ENCODE data around the gene THRB.

The THRB gene

GRCh38 chr3:24505691-24506550 lies 11.3 kb upstream of the THRB start:
- H3K9me3 ChIP-seq (ENCODE audit: control insufficient read depth, insufficient read depth, low read length) = no peaks in the 10 kb centered on the region
- no peak overlapping the region for H3K9ac ChIP-seq (ENCODE audit: low read depth, low read length)
- peaks cover 6% of the 10 kb centered on the region for H3K4me1 ChIP-seq (ENCODE audit: insufficient read depth, low read length)
- H3K36me3 ChIP-seq (ENCODE audit: insufficient read depth, low read length) = no peaks in the 10 kb centered on the region

GRCh38 chr3:24504772-24505171 lies 10.1 kb upstream of the THRB start:
- no peaks in the 10 kb centered on the region for H3K9me3 ChIP-seq (ENCODE audit: control insufficient read depth, insufficient read depth, low read length)
- H3K36me3 ChIP-seq (ENCODE audit: insufficient read depth, low read length) = no peaks in the 10 kb centered on the region
- H3K4me1 ChIP-seq (ENCODE audit: insufficient read depth, low read length) = peaks cover 6% of the 10 kb centered on the region
- no peak overlapping the region for H3K9ac ChIP-seq (ENCODE audit: low read depth, low read length)

DNA sequence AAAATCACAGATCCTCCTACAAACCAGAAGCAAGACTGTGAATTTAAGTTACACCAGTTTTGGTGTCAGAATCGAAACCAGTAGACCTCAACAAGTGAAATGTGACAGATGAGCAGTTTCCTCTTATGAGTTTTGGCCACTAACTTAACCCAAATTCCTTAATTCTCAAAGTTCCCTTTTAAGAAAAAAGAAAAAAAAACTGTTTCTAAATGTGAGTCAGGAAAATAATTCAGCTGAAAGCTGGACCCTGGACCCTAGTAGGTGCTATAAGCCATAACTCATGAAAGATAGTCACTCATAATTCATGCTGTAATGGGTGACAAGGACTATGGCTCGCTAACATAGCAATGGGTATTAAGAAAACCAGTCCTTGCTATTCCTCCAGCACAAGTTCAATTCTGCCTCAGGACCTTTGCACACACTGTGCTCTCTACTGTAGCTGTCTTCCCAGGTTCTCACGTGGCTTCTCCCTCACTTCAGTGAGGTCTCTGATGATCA lies 9.0 kb upstream of the THRB start:
- H3K9ac ChIP-seq (ENCODE audit: low read depth, low read length) = no peak overlapping the region
- H3K4me1 ChIP-seq (ENCODE audit: insufficient read depth, low read length) = peaks cover 14% of the 10 kb centered on the region
- H3K9me3 ChIP-seq (ENCODE audit: control insufficient read depth, insufficient read depth, low read length) = no peaks in the 10 kb centered on the region
- H3K36me3 ChIP-seq (ENCODE audit: insufficient read depth, low read length) = no peaks in the 10 kb centered on the region

DNA sequence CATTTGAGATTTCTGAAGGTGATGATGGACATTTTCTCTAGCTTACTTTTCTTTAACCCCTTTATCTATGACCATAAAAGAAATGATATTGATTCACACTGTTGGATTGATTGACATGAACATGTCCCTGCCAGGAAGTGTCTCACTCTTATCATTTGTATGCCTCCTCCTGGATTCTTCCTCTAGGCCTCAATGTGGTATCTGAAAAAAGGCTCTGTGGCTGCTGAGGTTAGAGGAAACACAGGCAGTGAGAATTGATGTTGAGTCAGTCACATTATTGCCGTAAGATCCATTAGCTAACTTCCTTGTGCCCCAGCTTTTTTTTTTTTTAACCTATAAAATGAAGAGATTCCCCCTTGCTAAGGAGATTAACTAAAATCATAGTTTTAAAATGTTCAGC lies 8.0 kb upstream of the THRB start:
- Histone ChIP-seq H3K9me3 (ENCODE audit: control insufficient read depth, insufficient read depth, low read length) (no peaks in the 10 kb centered on the region), H3K9ac (ENCODE audit: low read depth, low read length) (no peak overlapping the region), H3K36me3 (ENCODE audit: insufficient read depth, low read length) (no peaks in the 10 kb centered on the region), H3K4me1 (ENCODE audit: insufficient read depth, low read length) (peaks cover 21% of the 10 kb centered on the region)

DNA sequence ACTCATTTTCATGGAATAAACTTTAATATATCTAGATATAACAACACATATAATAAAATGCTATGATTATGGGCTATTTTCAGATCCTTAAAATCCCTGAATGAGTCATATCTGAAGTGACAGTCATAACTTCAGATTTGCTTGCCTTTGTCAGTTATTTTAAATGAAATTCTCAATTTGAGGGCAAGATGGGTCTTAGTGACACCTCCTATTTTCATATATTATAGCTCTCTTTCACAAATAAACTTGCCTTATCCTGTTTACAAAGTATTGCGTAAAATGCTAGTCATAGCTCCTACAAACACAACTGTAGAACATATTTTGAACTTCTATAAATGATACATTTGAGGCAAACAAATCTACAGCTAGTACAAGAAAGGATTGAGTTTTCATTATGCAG lies 6.2 kb upstream of the THRB start:
- Histone ChIP-seq H3K9ac (ENCODE audit: low read depth, low read length) (no peak overlapping the region), H3K36me3 (ENCODE audit: insufficient read depth, low read length) (no peaks in the 10 kb centered on the region), H3K9me3 (ENCODE audit: control insufficient read depth, insufficient read depth, low read length) (no peaks in the 10 kb centered on the region), H3K4me1 (ENCODE audit: insufficient read depth, low read length) (peaks cover 29% of the 10 kb centered on the region)

- H3K4me1 ChIP-seq (ENCODE audit: insufficient read depth, low read length) = peaks cover 29% of the 10 kb centered on the region
- no peaks in the 10 kb centered on the region for H3K36me3 ChIP-seq (ENCODE audit: insufficient read depth, low read length)
- H3K9ac ChIP-seq (ENCODE audit: low read depth, low read length) = no peak overlapping the region
- no peaks in the 10 kb centered on the region for H3K9me3 ChIP-seq (ENCODE audit: control insufficient read depth, insufficient read depth, low read length)
These were observed 5.3 kb upstream of the THRB start for GRCh38 chr3:24499991-24500390.

- Histone ChIP-seq H3K36me3 (ENCODE audit: insufficient read depth, low read length) (no peaks in the 10 kb centered on the region), H3K9me3 (ENCODE audit: control insufficient read depth, insufficient read depth, low read length) (no peaks in the 10 kb centered on the region), H3K9ac (ENCODE audit: low read depth, low read length) (no peak overlapping the region), H3K4me1 (ENCODE audit: insufficient read depth, low read length) (peaks cover 29% of the 10 kb centered on the region)
These were observed 4.1 kb upstream of the THRB start for GRCh38 chr3:24498796-24499195.

DNA sequence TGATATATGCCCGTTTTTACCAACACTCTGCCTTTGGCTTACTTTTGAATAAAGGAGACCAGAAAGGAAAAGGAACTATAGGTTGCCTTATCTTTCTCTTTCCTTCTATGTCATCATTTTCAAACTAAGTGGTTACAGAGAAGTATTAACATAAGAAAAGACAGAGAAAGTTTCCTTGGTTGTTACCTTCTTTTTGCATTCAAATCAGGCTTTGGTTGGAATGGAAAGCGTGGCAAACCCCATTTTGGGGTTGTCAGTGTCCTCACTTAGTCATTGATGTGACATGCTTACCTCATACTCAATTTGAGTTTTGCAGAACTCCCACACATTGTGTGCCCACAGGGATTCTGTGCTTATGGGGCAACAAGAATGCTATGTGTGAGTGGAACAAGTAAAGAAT lies 3.7 kb upstream of the THRB start:
- Histone ChIP-seq H3K9me3 (ENCODE audit: control insufficient read depth, insufficient read depth, low read length) (no peaks in the 10 kb centered on the region), H3K9ac (ENCODE audit: low read depth, low read length) (no peak overlapping the region), H3K36me3 (ENCODE audit: insufficient read depth, low read length) (no peaks in the 10 kb centered on the region), H3K4me1 (ENCODE audit: insufficient read depth, low read length) (peaks cover 29% of the 10 kb centered on the region)

GRCh38 chr3:24497942-24498341 lies 3.3 kb upstream of the THRB start:
- Histone ChIP-seq H3K9ac (ENCODE audit: low read depth, low read length) (no peak overlapping the region), H3K36me3 (ENCODE audit: insufficient read depth, low read length) (no peaks in the 10 kb centered on the region), H3K4me1 (ENCODE audit: insufficient read depth, low read length) (peaks cover 29% of the 10 kb centered on the region), H3K9me3 (ENCODE audit: control insufficient read depth, insufficient read depth, low read length) (no peaks in the 10 kb centered on the region)

GRCh38 chr3:24496529-24497482 lies 2.2 kb upstream of the THRB start:
- H3K9me3 ChIP-seq (ENCODE audit: control insufficient read depth, insufficient read depth, low read length) = no peaks in the 10 kb centered on the region
- peaks cover 36% of the 10 kb centered on the region for H3K4me1 ChIP-seq (ENCODE audit: insufficient read depth, low read length)
- peak overlapping the region; percentile 79; the same call in 1 of the 2 replicates for H3K9ac ChIP-seq (ENCODE audit: low read depth, low read length)
- H3K36me3 ChIP-seq (ENCODE audit: insufficient read depth, low read length) = no peaks in the 10 kb centered on the region

GRCh38 chr3:24495326-24495994 lies 810 bp upstream of the THRB start:
- peaks cover 40% of the 10 kb centered on the region for H3K4me1 ChIP-seq (ENCODE audit: insufficient read depth, low read length)
- no peaks in the 10 kb centered on the region for H3K9me3 ChIP-seq (ENCODE audit: control insufficient read depth, insufficient read depth, low read length)
- H3K9ac ChIP-seq (ENCODE audit: low read depth, low read length) = peak overlapping the region; percentile 79
- H3K36me3 ChIP-seq (ENCODE audit: insufficient read depth, low read length) = no peaks in the 10 kb centered on the region

- Histone ChIP-seq H3K9ac (ENCODE audit: low read depth, low read length) (peak overlapping the region; percentile 79), H3K9me3 (ENCODE audit: control insufficient read depth, insufficient read depth, low read length) (no peaks in the 10 kb centered on the region), H3K4me1 (ENCODE audit: insufficient read depth, low read length) (peaks cover 35% of the 10 kb centered on the region), H3K36me3 (ENCODE audit: insufficient read depth, low read length) (no peaks in the 10 kb centered on the region)
These were observed 668 bp downstream of the THRB start for GRCh38 chr3:24493746-24494617.

GRCh38 chr3:24492971-24493551 lies 1.6 kb downstream of the THRB start:
- Histone ChIP-seq H3K9ac (ENCODE audit: low read depth, low read length) (0 out of 2 replicates have a peak overlapping the region, but pooled peaks have one; percentile 79), H3K9me3 (ENCODE audit: control insufficient read depth, insufficient read depth, low read length) (no peaks in the 10 kb centered on the region), H3K36me3 (ENCODE audit: insufficient read depth, low read length) (no peaks in the 10 kb centered on the region), H3K4me1 (ENCODE audit: insufficient read depth, low read length) (peaks cover 27% of the 10 kb centered on the region)
